ENCODE results near the gene PBX1. TPM values are rescaled to one million over a fixed set of nuclear protein-coding genes. Genes with fewer than 3 reads are reported as not detected.

Gene PBX1
- total RNA-seq, 2 experiments from 2014 or later = 0.17 TPM

- no peaks in the 10 kb centered on the region for H3K4me1 Mint-ChIP-seq (ENCODE audit: low read depth)
These were observed 288.0 kb downstream of the PBX1 start for GRCh38 chr1:164846731-164847691.

GRCh38 chr1:164853146-164853545 lies 294.2 kb downstream of the PBX1 start:
- intact Hi-C loops (cut with micrococcal nuclease) = no loop called here
- Mint-ChIP-seq H3K4me3 (no peak overlapping the region), H3K4me1 (ENCODE audit: low read depth) (no peaks in the 10 kb centered on the region), H3K27me3 (no peaks in the 10 kb centered on the region), H3K27ac (no peak overlapping the region), H3K9me3 (no peaks in the 10 kb centered on the region), H3K36me3 (no peaks in the 10 kb centered on the region)
- DNase-seq = no peak
- ChIA-PET POLR2A (no interaction called here), CTCF (no interaction called here)

More at GRCh38 chr1:164846731-164847691, 288.0 kb downstream of the PBX1 start:
- intact Hi-C loops (cut with micrococcal nuclease) = no loop called here
- Mint-ChIP-seq H3K36me3 (no peaks in the 10 kb centered on the region), H3K27me3 (no peaks in the 10 kb centered on the region), H3K4me3 (no peak overlapping the region), H3K9me3 (no peaks in the 10 kb centered on the region), H3K27ac (no peak overlapping the region)
- CTCF ChIA-PET = no interaction called here
- no peak for DNase-seq
- POLR2A ChIA-PET = no interaction called here

GRCh38 chr1:164855716-164856329 lies 296.8 kb downstream of the PBX1 start:
- Mint-ChIP-seq H3K9me3 (no peaks in the 10 kb centered on the region), H3K27me3 (no peaks in the 10 kb centered on the region), H3K27ac (no peak overlapping the region), H3K4me3 (no peak overlapping the region), H3K4me1 (ENCODE audit: low read depth) (no peaks in the 10 kb centered on the region), H3K36me3 (no peaks in the 10 kb centered on the region)
- ChIA-PET CTCF (no interaction called here), POLR2A (no interaction called here)
- no peak for DNase-seq
- intact Hi-C loops (cut with micrococcal nuclease) = no loop called here

DNA sequence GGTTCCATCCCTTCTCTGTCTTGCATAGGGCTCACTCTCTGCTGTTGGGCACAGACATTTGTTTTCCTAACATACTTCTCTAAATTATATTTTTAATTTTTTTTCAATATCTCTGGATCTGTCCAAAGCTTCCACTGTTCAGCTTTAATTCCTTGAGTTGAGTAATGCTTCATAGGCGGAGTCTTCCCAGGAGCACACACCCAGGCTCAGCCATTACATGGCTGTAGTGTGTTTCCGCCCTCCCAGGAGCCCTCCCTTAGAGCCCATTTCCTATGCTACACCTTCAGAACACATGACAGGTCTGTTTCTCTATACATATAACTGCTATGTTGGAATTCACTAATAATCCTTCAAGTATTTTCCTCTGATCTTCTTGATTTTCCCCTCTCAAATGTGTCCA lies 297.4 kb downstream of the PBX1 start:
- no peak overlapping the region for H3K4me3 Mint-ChIP-seq
- H3K27me3 Mint-ChIP-seq = no peaks in the 10 kb centered on the region
- no peak overlapping the region for H3K27ac Mint-ChIP-seq
- intact Hi-C loops (cut with micrococcal nuclease) = no loop called here
- ChIA-PET CTCF (no interaction called here), POLR2A (no interaction called here)
- no peak for DNase-seq
- no peaks in the 10 kb centered on the region for H3K9me3 Mint-ChIP-seq
- no peaks in the 10 kb centered on the region for H3K36me3 Mint-ChIP-seq
- no peaks in the 10 kb centered on the region for H3K4me1 Mint-ChIP-seq (ENCODE audit: low read depth)

- intact Hi-C loops (cut with micrococcal nuclease) = no loop called here
- H3K4me3 Mint-ChIP-seq = no peak overlapping the region
- ChIA-PET CTCF (no interaction called here), POLR2A (no interaction called here)
- no peaks in the 10 kb centered on the region for H3K4me1 Mint-ChIP-seq (ENCODE audit: low read depth)
- H3K9me3 Mint-ChIP-seq = no peaks in the 10 kb centered on the region
- no peak overlapping the region for H3K27ac Mint-ChIP-seq
- no peaks in the 10 kb centered on the region for H3K27me3 Mint-ChIP-seq
- no peaks in the 10 kb centered on the region for H3K36me3 Mint-ChIP-seq
- DNase-seq = no peak
These were observed 298.5 kb downstream of the PBX1 start for GRCh38 chr1:164857439-164857838.

DNA sequence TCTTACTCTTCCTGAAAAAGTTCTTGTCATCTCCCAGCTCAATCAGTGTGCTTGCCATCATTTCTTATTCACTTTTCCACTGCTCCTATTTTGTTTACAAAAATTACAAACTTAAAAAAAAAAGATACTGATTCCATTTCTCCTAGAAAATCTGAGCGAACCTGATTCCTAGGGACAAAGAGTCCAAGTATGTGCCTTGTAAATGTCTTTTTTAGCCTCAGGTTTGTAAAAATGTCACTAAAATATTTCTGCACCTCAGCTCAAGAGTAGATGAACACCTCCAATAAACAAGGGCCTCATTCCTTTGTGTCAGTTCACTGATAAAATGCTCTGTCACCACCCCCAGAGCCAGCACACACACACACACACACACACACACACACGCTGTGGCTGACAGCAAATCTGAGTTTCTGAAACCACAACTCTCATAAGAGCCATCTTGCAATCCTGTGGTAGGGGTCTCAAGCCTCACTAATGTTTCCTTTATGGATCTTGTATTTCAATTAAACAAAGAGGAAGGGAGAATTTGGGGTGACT lies 299.2 kb downstream of the PBX1 start:
- no peak for DNase-seq
- no peak overlapping the region for H3K27ac Mint-ChIP-seq
- H3K27me3 Mint-ChIP-seq = no peaks in the 10 kb centered on the region
- no peak overlapping the region for H3K4me3 Mint-ChIP-seq
- H3K4me1 Mint-ChIP-seq (ENCODE audit: low read depth) = no peaks in the 10 kb centered on the region
- ChIA-PET POLR2A (no interaction called here), CTCF (no interaction called here)
- no peaks in the 10 kb centered on the region for H3K36me3 Mint-ChIP-seq
- intact Hi-C loops (cut with micrococcal nuclease) = no loop called here
- H3K9me3 Mint-ChIP-seq = no peaks in the 10 kb centered on the region

GRCh38 chr1:164861632-164862031 lies 302.6 kb downstream of the PBX1 start:
- no peaks in the 10 kb centered on the region for H3K9me3 Mint-ChIP-seq
- no peak overlapping the region for H3K27ac Mint-ChIP-seq
- no peaks in the 10 kb centered on the region for H3K27me3 Mint-ChIP-seq
- ChIA-PET CTCF (no interaction called here), POLR2A (no interaction called here)
- no peak for DNase-seq
- H3K36me3 Mint-ChIP-seq = no peaks in the 10 kb centered on the region
- no peak overlapping the region for H3K4me3 Mint-ChIP-seq
- H3K4me1 Mint-ChIP-seq (ENCODE audit: low read depth) = no peaks in the 10 kb centered on the region
- intact Hi-C loops (cut with micrococcal nuclease) = no loop called here

- Mint-ChIP-seq H3K9me3 (no peaks in the 10 kb centered on the region), H3K27ac (no peak overlapping the region), H3K4me3 (no peak overlapping the region), H3K27me3 (no peaks in the 10 kb centered on the region), H3K4me1 (ENCODE audit: low read depth) (no peaks in the 10 kb centered on the region), H3K36me3 (no peaks in the 10 kb centered on the region)
- CTCF ChIA-PET = no interaction called here
- intact Hi-C loops (cut with micrococcal nuclease) = no loop called here
- no peak for DNase-seq
- POLR2A ChIA-PET = no interaction called here
These were observed 304.1 kb downstream of the PBX1 start for GRCh38 chr1:164863056-164863455.

DNA sequence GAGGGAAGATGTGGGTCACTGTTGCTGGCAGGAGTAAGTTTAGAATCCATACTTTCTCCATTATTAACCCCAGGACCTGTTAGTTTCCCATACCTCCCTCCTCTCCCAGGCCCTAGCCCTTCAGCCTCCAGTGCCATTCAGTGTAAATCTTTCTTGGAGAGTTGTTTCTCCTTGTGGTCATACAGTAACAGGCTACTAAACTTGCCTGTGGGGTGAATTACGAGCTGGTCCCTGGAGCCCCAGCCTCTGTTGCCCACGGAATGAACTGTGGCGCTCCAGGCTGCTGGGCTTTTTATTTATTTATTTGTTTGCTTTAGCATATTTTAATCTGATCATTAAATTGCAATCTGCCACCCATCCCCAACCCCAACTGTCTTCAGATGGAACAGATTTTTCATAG lies 305.2 kb downstream of the PBX1 start:
- Mint-ChIP-seq H3K4me3 (no peak overlapping the region), H3K27me3 (no peaks in the 10 kb centered on the region), H3K36me3 (no peaks in the 10 kb centered on the region), H3K4me1 (ENCODE audit: low read depth) (no peaks in the 10 kb centered on the region), H3K27ac (no peak overlapping the region), H3K9me3 (no peaks in the 10 kb centered on the region)
- intact Hi-C loops (cut with micrococcal nuclease) = no loop called here
- ChIA-PET POLR2A (no interaction called here), CTCF (no interaction called here)
- DNase-seq = no peak

- POLR2A ChIA-PET = no interaction called here
These were observed 306.4 kb downstream of the PBX1 start for GRCh38 chr1:164865385-164865784.

DNA sequence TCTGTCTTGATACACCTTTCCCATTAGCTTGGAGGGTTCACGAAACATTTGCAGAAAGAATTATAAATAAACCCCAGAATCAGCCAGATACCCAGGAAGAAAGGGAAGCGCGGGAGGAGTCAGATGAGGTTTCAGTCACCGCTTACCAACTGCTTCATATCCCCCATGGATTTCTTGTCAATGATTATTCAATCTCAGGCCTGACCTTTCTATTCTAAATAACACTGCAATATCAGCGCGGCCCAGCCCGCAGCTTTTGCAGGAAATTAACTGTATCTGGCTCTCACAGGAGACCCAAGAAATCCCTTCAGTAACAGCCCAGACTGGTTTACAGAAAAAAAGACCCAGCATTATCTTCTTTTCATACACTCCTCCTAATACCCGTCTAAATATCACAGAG lies 308.6 kb downstream of the PBX1 start:
- Mint-ChIP-seq H3K9me3 (no peaks in the 10 kb centered on the region), H3K36me3 (no peaks in the 10 kb centered on the region), H3K4me3 (no peak overlapping the region), H3K27me3 (no peaks in the 10 kb centered on the region), H3K27ac (no peak overlapping the region), H3K4me1 (ENCODE audit: low read depth) (no peaks in the 10 kb centered on the region)
- DNase-seq = no peak
- intact Hi-C loops (cut with micrococcal nuclease) = no loop called here
- CTCF ChIA-PET = no interaction called here
- POLR2A ChIA-PET = no interaction called here

More at GRCh38 chr1:164865385-164865784, 306.4 kb downstream of the PBX1 start:
- Mint-ChIP-seq H3K4me1 (ENCODE audit: low read depth) (no peaks in the 10 kb centered on the region), H3K36me3 (no peaks in the 10 kb centered on the region), H3K27ac (no peak overlapping the region), H3K4me3 (no peak overlapping the region), H3K27me3 (no peaks in the 10 kb centered on the region), H3K9me3 (no peaks in the 10 kb centered on the region)
- intact Hi-C loops (cut with micrococcal nuclease) = no loop called here
- DNase-seq = no peak
- CTCF ChIA-PET = no interaction called here

- CTCF ChIA-PET = no interaction called here
- Mint-ChIP-seq H3K9me3 (no peaks in the 10 kb centered on the region), H3K27me3 (no peaks in the 10 kb centered on the region), H3K4me3 (no peak overlapping the region), H3K27ac (no peak overlapping the region), H3K4me1 (ENCODE audit: low read depth) (no peaks in the 10 kb centered on the region), H3K36me3 (no peaks in the 10 kb centered on the region)
- POLR2A ChIA-PET = no interaction called here
- no peak for DNase-seq
- intact Hi-C loops (cut with micrococcal nuclease) = no loop called here
These were observed 310.0 kb downstream of the PBX1 start for GRCh38 chr1:164868990-164869389.

DNA sequence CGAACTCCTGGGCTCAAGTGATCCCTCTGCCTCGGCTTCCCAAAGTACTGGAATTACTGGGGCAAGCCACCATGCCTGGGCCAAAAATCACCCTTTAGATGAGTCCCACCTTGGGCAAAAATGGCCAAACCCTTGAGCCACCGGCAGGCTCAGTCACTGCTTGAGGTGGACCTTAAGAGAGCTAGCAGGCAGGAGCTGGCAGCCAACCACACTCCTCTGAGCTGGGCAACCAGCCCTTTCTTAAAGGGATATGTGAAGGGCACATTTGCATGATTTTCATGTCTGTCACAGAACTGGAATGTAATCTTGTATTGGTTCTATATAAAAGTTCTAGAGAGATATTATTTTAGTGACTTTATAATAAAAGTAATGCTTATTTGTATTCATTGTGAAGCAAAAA lies 316.5 kb downstream of the PBX1 start:
- POLR2A ChIA-PET = no interaction called here

More for the DNA sequence above, 316.5 kb downstream of the PBX1 start:
- Mint-ChIP-seq H3K27me3 (peaks cover 3% of the 10 kb centered on the region), H3K36me3 (no peaks in the 10 kb centered on the region), H3K9me3 (peaks cover 2% of the 10 kb centered on the region), H3K27ac (no peak overlapping the region), H3K4me1 (ENCODE audit: low read depth) (no peaks in the 10 kb centered on the region), H3K4me3 (no peak overlapping the region)
- DNase-seq = no peak
- CTCF ChIA-PET = no interaction called here
- intact Hi-C loops (cut with micrococcal nuclease) = no loop called here

All from activated CD4-positive, alpha-beta memory T cell treated with anti-CD3 and anti-CD28 coated beads for 36 hours (primary cell).